ENCODE measurements around the gene SLC25A12.

The SLC25A12 gene

GRCh38 chr2:171735991-171736710 lies 157.9 kb downstream of the SLC25A12 start:
- in situ Hi-C loops (cut with MboI; ENCODE audit: low sequenced_read_pairs) = no loop called here
